GOT3 (cell line): Measurements from ENCODE around the gene STAB2.

Source experiments
- DNase-seq: peaks from one replicate; lab custom pipeline; 2025; ENCODE audit warnings: mixed read lengths; lab: John Stamatoyannopoulos, UW

The STAB2 gene

GRCh38 chr12:103748002-103748401 is 160.9 kb downstream of the STAB2 start:
- DNase-seq: no peak

DNA sequence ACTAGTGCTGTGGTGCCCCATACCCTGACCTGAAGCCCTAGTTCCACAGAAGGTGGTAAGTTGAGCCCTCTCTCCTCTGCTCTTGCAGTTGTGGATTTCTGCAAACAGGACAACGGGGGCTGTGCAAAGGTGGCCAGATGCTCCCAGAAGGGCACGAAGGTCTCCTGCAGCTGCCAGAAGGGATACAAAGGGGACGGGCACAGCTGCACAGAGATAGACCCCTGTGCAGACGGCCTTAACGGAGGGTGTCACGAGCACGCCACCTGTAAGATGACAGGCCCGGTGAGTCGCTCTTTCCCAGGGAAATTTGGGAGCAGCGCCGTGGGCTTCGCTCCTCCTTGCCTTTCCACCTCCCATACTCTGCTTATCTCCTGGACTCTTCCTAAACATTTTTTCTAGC is 161.8 kb downstream of the STAB2 start:
- DNase-seq: no peak

GRCh38 chr12:103751171-103751570 is 164.1 kb downstream of the STAB2 start:
- DNase-seq: no peak

- DNase-seq: no peak
These were observed 164.5 kb downstream of the STAB2 start for GRCh38 chr12:103751600-103751999.

DNA sequence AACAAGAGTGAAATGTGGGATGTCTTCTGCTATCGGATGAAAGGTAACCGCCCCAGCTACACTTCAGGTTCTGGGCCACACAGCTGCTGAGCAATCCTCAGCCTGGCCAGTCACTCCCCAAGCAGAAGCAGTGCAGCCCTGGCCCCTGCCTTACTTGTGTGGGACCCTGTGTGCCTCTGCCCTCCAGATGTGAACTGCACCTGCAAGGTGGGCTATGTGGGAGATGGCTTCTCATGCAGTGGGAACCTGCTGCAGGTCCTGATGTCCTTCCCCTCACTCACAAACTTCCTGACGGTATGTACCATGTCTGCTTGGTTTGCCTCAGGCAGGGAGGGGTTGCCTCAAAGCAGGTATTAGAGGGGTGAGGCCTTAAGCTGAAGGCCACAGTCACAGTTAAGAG is 168.4 kb downstream of the STAB2 start:
- DNase-seq: no peak

DNA sequence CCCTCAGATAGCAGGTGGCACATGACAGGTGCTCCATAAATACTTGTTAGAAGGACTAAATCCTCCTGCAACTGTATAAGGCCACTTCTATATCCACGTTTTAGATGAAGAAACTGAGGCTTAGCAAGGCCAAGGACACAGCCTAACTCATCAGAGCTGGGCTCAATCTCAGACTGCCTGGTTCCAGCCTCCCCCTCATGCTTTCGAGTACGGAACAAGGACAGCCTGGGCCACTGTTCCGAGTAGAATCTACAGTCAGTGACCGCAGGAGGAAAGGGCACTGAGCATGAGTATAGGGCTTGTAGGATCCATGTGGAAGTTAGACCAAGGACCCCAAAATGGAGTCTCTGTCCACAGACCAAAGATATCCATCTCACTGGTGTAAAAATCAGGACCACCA is 169.4 kb downstream of the STAB2 start:
- DNase-seq: no peak

- no peak for DNase-seq
These were observed 170.2 kb downstream of the STAB2 start for GRCh38 chr12:103757248-103757647.

DNA sequence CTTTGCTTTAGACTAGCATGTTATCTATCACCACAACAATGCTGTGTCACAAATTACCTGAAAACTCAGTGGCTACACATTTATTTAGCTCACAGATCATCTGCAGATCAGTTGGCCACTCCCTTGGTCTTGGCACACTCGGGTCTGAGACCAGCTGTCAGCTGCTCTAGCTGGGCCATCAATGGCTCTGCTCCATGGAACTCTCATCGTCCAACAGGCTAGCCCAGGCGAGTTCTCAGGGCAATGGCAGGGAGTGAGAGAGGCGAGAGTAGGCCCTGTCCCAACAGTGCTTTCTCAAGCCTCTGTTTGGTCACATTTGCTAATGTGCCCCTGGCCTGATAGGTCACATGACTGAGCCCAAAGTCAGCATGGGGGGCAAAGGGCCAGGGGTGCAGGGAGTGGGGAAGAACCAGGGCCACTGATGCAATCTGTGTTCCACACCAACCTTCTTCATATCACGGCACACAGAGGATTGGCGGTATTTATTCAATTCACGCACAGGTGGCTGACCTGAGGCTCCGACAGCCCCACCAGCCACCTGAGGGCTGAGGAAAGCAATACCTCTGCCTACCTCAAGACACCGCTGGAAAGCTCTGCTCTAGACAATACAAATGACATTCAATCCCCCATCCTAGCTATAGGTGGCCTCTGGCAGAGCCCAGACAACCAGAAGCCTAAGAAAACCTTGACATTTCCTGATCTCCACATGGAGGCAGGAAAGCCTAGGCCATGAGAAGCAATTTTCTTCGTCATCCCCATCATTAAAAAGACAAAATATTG is 171.4 kb downstream of the STAB2 start:
- no peak for DNase-seq

DNA sequence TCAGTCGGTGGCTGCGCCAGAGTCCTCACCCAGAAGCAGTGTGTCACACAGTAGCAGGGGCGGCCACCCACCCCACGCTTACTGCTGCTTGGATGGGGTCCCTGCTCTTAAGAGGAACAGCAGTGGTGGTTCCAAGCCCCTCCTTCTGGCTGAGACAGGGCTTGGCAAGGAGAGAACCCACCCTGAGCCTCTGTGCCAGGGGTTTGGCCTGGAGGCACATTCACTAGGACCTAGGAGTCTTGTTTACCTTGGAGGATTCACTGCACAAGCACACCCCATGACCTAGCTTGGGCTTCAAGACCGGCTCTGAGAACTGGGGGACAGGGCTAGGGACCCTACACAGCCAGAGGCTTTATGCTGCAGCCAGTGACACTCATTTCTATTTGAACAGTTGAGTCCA is 175.4 kb downstream of the STAB2 start:
- no peak for DNase-seq

DNA sequence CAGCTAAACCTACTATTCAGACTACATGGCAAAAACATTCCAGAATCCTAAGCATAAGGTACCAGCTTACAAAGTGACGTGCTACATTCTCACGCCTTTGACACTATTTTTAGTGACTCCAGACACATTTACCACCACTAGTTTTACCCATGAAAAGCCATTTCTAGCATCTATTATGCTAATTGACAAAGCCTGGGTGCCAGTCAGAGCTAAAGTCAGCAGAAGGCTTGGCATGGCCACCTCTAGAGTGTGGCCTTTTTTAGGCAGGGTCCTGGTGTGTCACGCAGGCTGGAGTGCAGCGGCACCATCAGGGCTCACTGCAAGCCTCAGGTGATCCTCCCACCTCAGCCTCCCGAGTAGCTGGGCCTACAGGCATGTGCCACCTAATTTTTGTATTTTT is 178.2 kb downstream of the STAB2 start:
- no peak for DNase-seq

DNA sequence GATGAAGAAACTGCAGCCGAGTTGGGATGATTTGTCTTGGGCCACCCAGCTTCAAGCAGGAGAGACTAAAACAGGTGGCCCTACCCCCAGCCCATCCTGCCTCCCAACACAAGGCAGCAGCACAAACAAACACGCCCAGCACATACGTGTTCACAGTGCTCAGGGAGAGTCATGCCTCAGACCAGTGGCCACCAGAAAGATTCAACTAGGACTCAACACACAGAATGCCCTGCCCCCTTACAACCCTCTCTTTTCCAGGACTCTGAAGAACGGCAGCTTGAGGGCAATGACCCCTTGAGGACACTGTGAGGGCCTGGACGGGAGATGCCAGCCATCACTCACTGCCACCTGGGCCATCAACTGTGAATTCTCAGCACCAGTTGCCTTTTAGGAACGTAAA is 179.0 kb downstream of the STAB2 start:
- no peak for DNase-seq

- no peak for DNase-seq
These were observed 181.5 kb downstream of the STAB2 start for GRCh38 chr12:103768467-103769123.

GRCh38 chr12:103769240-103769945 is 182.3 kb downstream of the STAB2 start:
- DNase-seq: no peak

DNA sequence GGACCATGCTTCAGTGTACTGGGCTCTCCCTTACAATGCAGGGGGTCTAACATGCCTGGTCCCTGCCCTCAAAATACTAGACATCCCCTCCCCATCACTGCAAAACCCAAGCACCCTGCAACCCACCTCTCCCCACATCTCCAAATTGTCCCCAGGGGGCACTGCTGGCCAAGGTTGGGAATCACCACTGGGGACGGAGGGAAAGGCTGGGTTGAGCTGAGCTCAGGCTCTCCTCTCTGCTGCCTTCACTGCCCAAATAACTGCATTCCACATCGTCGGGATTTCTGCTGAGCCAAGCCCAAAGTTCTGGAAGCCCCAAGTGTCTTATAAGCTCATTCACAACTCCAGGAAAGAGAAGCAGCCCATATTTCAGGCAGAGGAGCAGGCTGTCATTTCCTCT is 184.4 kb downstream of the STAB2 start:
- DNase-seq: no peak

- no peak for DNase-seq
These were observed 185.5 kb downstream of the STAB2 start for GRCh38 chr12:103772367-103773108.

DNA sequence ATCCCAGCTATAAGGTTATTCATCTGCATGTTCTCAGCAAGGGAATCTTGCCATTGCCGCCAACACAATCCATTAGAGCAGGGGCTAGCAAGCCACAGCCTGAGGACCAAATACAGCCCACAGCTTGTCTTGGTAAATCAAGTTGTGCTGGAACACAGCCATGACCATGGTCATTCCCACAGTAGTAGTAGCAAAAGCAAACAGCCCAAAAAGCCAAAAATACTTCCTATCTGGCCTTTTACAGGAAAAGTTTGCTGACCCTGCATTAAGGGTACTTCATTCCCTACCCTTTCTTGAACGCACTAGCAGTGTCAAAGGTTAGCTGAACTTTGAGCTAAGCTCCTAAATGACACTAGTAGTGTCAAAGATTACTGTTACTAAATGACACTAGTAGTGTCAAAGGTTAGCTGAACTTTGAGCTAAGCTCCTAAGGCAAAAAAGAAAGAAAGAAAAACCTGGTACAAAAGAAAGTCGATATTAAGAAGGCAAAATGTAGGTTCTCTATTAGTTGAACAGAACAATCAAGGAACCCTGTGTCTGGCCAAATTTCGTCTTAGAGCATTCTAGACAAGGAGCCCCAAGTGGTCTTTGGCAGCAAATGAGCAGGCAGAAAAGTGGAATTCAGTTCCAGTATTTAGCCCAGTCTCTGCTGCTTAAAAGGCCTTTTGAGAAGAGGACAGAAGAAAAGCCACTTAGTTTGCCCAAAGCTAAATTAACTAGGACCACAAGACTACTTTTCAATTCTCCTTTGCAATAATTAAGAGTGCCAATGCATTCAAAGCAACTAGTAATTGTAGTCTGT is 186.2 kb downstream of the STAB2 start:
- no peak for DNase-seq

DNA sequence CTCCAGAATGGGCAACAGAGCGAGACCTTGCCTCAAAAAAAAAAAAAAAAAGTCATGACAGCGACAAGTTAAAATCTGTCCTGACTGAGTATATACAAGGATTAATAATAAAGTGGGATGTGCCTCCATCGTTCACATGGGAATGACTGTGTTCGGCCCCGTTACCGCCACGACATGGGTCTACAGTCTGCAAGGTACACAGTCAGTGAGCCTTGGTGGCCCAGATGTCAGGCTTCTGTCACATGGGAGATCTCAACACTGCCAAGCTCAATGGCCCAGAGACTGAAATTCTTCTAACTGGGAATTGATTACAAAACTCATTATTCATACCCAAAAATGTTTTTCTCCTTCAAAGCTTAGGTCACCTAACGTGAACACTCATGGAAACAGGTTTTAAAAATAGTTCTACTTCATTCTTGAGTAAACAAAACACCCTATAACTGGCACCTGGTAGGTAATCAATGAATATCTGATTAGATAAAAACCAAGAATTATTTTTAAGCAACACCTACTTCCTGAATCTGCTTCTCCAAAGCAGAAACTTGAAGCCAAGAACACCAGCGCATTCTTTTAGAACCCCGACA is 188.0 kb downstream of the STAB2 start:
- DNase-seq: no peak

GRCh38 chr12:103778781-103779180 is 191.7 kb downstream of the STAB2 start:
- no peak for DNase-seq

DNA sequence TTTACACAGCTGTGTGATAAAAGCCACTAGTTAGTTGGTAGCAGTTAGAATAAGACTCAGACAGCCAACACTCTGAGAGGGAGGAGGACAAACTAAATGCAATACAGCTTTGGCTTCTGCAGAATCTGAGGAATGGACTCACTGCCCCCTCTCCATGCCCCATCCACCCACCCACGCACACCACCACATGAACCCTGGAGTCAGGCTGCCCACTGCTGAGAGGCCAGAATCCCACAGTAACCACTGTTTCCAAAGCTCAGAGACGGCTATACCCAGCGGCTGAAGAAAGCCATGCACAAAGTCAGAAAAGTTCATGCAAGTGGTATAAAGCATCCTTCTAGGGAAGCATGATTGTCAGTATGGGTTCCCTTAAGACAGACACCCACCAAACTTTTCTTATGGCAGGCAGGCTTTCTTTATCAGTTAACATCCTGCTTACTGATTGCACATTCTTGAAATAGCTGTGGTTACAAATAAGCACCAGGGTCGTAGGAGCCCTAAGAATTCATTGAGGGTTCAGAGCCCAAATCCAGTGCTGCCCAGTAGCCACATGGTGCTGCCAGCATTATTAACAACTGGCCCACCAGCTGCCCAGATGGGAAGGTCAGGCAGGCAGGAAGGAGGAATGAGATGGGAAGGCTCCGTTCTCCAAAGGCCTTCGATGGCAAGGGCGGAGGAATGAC is 192.5 kb downstream of the STAB2 start:
- DNase-seq: no peak

- no peak for DNase-seq
These were observed 193.0 kb downstream of the STAB2 start for GRCh38 chr12:103780093-103780440.

DNA sequence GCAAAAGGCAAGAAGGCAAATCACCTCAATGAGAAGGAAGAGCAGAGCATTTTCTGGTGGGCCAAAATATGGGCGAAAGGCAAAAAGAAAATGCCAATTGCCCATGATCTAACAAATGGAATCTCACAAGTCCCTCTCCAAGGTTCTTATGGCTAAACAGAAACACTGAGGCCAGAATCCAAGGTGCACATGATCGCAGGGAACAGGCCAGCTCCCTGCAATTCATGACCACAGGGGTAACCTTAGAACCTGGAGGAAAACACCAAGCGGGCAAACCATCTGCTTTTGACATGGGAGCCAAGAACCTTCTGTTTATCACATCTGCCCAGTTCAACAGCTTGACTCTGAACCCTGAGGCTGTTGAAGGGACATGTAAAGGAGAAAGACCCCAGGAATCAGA is 193.9 kb downstream of the STAB2 start:
- no peak for DNase-seq
